ENCODE results near the gene ALDH1A1.

ALDH1A1 gene

GRCh38 chr9:72952914-72953313 lies at the start of gene ALDH1A1:
TSS of gene ALDH1A1 (minus strand) at chr9:72953053. CDS start at chr9:72953000, 53 bp downstream.
- DNase-seq, result peak; percentile 23

GRCh38 chr9:73001860-73002259 lies 49.0 kb upstream of the ALDH1A1 start:
- DNase-seq, result no peak

DNA sequence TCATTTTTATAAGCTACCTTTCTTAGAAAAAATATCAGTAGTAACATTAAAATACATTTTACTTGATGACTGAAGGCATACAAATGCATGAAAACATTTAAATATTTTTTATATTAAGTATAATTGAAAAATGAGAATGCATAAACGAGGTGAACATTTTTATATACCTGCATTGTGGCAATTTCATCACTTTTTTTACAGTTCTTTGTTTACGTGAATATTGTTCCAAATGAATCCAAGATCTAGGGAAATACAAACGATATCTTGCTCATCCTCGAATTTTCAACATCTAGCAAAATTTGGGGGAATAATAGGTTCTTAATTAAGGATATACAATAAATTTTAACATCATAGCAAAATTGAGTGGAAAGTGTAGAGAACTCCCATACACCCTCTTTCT lies 45.5 kb upstream of the ALDH1A1 start:
- DNase-seq, result no peak

DNA sequence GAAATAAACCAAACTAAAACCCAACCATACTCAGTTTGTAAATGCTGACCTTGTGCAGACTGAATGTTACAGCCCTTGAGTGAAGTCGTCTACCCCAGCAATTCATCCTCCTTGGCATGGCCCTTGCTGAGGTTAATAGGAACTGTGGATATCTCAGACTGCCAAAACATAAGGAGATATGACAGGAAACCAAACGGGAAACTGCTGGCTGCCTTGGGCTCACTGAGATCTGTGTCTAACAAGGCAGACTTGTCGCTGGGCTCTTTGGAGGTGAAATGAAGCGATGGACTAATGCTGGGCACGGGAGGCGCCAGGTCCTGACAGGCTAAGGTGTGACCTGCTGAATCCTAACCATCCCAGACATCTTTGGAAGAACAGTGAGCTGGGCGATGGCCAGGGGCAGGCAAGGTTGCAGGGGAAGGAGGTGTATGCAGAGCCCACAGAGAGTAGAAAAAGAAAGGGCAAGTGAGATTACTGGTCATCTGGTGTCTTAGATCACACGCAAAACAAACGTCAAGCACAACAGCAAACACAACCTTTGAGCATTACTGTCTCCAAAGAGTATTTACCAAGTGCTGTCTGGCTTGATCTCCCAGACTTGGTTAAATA lies 44.6 kb upstream of the ALDH1A1 start:
- DNase-seq, result no peak

GRCh38 chr9:72996684-72997314 lies 43.9 kb upstream of the ALDH1A1 start:
- no peak for DNase-seq

DNA sequence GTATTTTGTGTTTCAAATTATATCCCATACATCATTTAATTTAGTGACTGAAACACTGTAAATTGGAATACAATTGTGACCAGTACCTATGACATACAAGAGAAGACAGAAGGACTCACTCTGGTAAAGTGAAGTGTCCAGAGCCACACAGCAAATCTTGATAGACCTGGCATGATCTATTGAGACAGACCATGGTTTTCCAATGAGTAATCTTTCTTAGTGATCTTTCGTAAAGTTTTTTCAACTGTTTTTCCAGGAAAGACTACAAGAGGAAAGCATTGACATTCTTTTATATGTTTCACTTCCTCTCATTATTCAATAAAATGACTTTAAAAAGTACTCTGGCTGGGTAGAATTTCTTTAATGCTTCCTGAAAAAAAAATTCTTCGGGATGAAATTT lies 43.3 kb upstream of the ALDH1A1 start:
- no peak for DNase-seq

- DNase-seq, result no peak
These were observed 42.5 kb upstream of the ALDH1A1 start for GRCh38 chr9:72995131-72996024.

DNA sequence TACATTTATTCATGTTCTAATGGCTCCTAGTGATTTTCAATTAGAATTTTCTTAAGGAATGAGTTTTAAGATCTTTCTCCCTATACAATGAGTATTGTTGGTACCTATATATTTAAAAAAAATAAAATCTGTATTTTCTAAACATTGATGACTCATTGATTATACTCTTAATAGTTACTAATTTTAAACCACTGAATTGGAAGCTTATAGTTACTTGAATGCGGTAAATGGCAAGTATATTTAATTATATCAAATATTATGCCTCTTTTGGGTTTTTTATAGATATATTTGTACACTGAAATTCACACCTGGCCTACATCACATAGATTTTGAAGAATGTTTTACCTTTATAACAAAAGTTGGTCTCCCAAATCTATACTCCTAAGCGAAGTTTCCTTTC lies 38.9 kb upstream of the ALDH1A1 start:
- no peak for DNase-seq

- DNase-seq, result no peak
These were observed 37.7 kb upstream of the ALDH1A1 start for GRCh38 chr9:72990397-72991182.

- DNase-seq, result no peak
These were observed 33.8 kb upstream of the ALDH1A1 start for GRCh38 chr9:72986522-72987116.

DNA sequence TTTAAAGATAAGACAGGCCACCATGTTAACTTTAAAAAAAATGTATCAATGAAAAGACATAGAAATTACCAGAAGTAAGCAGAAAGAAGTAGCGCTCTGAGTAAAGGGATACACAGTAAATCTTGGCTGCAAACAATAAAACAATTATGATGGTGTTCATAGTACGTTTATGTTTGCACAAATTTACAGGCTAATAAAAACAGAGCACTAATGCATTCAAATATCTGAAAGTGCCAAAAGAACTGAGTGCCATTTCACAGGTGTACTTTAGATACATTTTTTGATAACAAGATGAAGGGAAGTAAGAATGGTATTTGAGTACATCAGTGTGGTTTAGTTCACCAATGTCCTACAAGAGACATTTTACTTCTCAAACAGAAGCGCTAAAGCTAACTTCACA lies 32.9 kb upstream of the ALDH1A1 start:
- no peak for DNase-seq

DNA sequence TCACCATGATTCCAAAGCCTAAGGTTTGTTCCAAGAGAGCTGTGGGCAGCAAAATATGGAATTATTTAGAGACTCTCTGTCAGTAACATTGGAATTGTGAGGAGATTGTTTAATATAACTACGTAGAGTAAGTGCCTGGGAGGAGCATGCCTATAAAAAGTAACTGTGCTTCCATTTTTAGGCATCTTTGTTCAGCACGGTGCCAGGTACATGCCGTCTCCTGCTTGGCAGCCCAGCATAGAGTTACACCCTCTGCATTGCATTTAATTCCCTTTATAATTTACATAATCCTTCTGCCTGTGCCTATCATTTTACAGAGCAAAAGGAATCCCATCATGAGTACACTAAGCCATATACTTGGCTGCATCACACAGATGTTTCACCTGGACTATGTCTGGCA lies 32.1 kb upstream of the ALDH1A1 start:
- no peak for DNase-seq

- no peak for DNase-seq
These were observed 31.5 kb upstream of the ALDH1A1 start for GRCh38 chr9:72984226-72984947.

- DNase-seq, result no peak
These were observed 30.8 kb upstream of the ALDH1A1 start for GRCh38 chr9:72983512-72984225.

DNA sequence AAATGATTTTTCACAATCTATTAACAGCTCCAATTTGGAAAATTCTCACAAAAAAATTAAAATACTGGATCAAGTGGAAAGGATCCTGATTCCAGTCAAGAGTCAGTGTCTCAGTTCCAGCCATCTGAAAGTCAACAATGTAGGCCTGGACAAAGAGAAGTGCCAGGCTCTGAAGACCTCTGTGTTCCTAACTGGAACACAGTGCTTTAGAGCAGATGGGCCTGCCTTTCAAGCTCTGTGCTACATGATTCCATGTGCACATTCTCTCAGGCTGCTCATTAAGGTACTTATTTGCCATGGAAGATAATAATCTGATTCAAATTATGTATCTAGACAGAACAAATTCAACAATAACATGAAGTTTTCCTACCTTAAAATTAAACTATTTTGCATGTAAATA lies 30.2 kb upstream of the ALDH1A1 start:
- DNase-seq, result no peak

DNA sequence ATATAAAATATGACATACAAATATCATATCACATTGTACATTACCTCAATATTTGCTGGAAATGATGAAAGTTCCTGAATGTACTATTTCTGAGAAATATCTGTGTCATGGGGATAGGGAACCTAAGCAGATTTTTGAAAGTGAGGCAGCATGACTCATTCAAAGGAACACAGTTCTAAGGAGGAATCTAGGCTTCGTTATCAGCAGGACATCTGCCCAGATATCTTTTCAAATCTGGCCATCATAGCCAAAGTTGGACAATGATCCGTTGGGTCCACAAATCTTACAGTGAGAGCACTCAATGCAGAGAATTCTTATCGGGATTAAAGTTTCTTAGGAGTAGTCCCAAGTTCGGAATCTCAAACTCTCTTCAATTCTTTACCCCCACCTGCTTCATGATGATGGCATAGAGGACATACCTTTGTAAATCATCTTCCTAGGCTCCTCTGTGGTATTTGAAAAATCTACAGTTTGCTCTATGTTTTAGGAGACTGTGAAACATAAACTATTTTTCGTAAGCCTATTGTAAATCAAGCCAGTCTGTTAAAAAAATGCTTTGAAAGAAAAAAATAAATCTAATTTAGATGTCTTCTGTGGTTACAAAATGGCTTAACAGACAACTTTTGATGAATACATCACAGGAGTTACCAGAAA lies 29.4 kb upstream of the ALDH1A1 start:
- DNase-seq, result no peak

DNA sequence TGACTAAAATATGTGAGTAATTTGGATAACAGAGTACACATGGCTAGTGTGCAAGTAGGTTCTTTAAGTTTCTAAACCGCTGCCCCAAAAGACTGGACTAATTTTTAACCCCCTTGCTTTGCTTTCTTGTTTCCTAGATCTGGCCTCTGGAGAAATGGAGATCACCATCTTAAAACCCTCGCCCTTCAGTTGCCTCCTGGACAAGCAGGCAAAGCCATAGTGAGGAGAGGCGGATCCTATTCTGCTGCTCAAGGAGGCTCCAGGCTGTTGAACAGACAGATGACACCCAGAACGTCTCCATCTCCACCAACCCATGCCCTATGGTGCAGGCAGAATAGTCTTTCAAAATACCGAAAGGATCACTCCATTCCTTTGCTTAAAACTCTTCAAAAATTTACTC lies 28.6 kb upstream of the ALDH1A1 start:
- DNase-seq, result no peak

DNA sequence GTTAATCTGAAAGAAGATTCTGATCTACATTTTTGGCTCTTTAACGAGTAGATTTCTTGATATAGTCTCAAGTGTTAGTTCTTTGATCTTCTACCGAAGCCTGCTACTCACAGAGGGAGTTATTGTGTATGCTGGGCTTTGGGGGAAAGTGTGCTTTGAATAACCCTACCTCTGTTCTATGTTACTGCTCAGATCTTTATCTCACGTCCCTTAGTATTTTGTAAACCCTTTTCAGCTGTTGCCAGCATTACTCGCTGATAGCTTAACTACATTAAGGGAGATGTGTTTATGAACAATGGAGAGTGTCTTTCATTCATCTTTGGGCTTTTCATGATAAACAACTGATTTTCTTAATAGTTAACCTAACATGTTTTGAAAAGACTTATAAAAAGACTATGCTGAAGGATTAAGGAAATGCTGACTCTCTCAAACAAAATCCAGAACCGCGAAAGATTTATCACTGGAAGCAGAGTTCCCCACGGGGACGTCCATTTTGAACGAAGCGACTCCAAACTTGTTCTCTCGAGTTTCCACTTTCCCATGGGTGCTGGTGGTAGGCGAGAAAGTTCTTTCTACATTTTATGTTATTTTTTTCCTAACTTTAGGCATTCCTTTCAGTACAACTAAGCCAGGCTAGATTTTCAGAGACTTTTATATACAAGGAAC lies 27.9 kb upstream of the ALDH1A1 start:
- no peak for DNase-seq

GRCh38 chr9:72980183-72980582 lies 27.3 kb upstream of the ALDH1A1 start:
- no peak for DNase-seq

GRCh38 chr9:72979405-72980100 lies 26.7 kb upstream of the ALDH1A1 start:
- DNase-seq, result no peak
